WI38 (cell line): ENCODE measurements around the gene KANSL1L.

Source experiments
- H3K4me3 ChIP-seq: 2 replicates; pipeline ENCODE4 v1.5.1; 2011; ENCODE audit warnings: low read depth, mild to moderate bottlenecking, control low read depth, low read length
- TF ChIP-seq, protein P1 (sequence below): IDR thresholded peaks from 2 replicates; pipeline ENCODE4 v1.5.1; 2012; ENCODE audit warnings: low read depth, mild to moderate bottlenecking, control low read depth, low read length

The KANSL1L gene

DNA sequence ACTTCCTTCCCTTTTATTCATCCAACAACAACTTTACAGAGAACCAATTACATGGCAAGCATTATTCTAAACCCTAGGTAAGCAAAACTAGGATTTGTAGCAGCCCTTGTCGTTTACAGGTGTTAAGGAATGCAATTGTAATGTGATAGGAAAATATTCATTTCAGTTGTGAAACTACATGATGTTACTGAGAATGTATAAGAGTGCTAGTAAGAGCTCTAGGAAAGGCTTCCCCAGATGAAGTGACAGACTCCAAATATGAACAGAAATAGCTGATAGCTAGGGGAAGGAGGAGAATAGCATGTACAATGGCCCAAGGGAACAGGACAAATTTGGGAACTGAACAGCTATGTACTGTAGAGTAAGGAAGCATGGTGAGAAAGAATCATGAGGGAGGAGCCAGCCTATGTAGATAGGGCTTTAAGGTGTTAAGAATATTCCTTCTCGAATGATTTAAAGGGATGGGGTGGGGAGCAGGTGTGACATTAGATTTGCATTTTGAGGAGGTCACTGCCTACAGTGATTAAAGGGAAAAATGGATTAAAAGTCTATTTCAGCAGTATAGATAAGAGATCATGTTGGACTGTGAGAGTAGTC lies 137.0 kb downstream of the KANSL1L start:
- TF ChIP-seq, protein P1, sequence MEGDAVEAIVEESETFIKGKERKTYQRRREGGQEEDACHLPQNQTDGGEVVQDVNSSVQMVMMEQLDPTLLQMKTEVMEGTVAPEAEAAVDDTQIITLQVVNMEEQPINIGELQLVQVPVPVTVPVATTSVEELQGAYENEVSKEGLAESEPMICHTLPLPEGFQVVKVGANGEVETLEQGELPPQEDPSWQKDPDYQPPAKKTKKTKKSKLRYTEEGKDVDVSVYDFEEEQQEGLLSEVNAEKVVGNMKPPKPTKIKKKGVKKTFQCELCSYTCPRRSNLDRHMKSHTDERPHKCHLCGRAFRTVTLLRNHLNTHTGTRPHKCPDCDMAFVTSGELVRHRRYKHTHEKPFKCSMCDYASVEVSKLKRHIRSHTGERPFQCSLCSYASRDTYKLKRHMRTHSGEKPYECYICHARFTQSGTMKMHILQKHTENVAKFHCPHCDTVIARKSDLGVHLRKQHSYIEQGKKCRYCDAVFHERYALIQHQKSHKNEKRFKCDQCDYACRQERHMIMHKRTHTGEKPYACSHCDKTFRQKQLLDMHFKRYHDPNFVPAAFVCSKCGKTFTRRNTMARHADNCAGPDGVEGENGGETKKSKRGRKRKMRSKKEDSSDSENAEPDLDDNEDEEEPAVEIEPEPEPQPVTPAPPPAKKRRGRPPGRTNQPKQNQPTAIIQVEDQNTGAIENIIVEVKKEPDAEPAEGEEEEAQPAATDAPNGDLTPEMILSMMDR, result no peak
- no peak overlapping the region for H3K4me3 ChIP-seq

DNA sequence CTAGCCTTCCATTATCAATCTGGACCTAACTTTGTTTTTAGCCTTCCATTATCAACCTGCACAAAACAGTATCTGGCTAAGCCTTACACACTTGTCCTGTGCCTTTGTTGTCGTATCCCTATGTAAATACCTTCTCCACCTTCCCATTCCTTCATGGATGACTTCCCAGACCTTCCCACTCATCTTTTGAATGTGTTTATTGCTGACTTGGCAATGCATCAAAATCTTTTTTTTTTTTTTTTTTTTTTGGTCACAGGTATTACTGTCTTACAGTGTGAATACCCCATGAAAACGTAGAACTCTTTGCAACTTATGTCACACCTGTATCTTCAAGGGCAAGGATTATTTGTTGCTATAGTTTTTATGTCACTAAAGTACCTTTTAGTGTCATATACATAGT lies 143.0 kb downstream of the KANSL1L start:
- no peak overlapping the region for H3K4me3 ChIP-seq
- TF ChIP-seq, protein P1, result no peak

DNA sequence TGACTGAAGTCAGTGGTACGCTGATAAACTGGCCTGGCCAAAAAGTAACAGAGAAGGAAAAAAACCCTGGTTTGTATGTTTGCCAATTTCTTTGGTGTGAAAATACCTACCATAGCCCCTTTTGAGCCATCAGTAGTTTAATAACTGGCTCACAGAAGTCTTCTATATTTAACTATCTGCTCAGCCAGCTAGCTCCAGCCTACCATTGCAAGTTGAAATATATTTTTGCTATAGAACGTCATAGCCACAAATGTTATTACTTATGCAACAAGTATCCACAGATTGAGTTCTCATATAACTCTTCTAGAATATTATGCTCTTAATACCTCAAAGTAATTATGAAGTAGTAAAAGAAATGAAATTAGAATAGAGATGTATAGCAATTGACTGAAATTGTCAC lies 143.6 kb downstream of the KANSL1L start:
- TF ChIP-seq, protein P1, result no peak

DNA sequence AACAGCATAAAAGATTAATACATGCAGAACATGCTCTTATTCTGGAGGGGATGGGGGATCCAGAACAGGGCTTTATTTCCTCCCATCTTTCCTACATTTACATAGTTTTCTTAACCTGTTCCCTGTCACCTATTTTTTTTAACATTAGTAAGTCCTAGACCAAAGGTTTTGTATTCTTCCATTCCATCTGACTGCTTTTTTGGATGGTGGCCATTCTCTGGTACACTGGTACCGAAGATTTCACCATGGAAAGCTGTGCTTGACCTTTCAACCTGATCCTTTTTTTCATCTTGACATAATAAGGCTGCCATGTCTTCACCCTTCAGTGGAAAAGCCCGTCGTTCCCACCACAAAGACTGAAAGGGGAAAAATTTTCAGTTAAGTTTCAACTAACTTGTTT lies 148.4 kb downstream of the KANSL1L start:
- H3K4me3 ChIP-seq, result no peak overlapping the region
- TF ChIP-seq, protein P1, result no peak

More for the DNA sequence above, 143.6 kb downstream of the KANSL1L start:
- no peak overlapping the region for H3K4me3 ChIP-seq

DNA sequence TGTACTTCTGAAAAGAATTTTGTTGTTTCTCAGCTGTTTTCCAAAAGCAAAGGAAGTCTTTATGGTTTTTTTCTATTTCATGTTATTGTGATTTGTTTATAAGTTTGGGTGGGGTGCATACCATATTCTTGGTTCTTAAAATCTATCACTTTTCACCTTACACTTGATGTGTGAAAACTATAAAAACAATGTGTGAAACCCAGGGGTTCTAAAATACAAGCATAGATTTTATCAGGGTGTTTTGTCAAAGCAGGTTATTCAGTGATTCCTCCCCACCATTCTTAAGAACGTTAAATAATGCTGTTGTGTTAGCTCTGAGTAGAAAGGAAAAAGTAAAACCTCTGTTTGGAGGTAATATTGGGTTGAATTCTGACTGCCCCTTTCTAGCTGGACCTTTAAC lies 151.1 kb downstream of the KANSL1L start:
- TF ChIP-seq, protein P1, result no peak
- no peak overlapping the region for H3K4me3 ChIP-seq

DNA sequence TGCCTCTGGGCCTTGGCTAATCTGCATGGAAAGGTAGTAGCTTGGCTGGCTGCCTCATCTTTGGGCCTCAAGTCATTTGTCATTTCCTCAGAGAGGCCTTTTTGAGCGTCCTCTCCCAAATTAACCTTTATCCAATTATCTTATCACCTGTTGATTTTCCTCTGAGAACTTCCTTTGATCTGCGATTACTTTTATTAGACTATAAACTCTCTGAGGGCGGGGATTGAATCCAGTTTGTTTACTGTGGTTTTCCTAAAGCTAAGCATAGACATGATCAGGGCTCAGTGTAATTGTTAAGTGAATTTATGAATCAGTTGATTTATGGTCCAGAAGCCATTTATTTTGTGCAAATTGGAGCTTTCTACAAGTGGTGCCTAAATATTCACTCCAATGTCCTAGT lies 161.3 kb downstream of the KANSL1L start:
- TF ChIP-seq, protein P1, result no peak
- no peak overlapping the region for H3K4me3 ChIP-seq

DNA sequence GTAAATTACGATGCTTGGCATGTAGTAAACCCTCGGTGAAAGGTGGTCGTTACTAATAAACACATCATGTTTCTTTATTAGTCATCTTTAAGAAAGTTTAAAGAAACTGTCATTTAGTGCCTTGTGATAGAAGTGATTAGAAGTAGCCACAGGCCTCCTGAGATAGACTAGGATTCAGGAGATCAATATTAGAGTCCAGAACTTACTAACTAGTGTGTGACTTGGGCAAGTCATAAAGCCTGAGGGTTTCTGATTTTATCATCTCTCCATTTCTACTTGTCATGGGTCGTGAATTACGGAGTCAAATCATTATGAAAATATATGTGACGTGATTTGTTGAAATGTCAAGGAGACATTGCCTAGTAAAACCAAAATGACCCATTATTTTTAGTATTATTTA lies 162.1 kb downstream of the KANSL1L start:
- TF ChIP-seq, protein P1, result no peak
- no peak overlapping the region for H3K4me3 ChIP-seq
